WTC11 (cell line): ENCODE measurements around the gene COG4. TPM values are rescaled to one million over a fixed set of nuclear protein-coding genes. Genes with fewer than 3 reads are reported as not detected.

Experiments
- ATAC-seq: fragments of 200-7000 bp; cut with Tn5 transposase; 2 replicates; pipeline ENCODE4 v1.10.0; 2021; ENCODE audit warnings: mild to moderate bottlenecking, moderate library complexity
- CTCF ChIA-PET: fragments of 300-600 bp; sonication (Branson Sonifier 250); formaldehyde crosslinking; loops from one replicate; lab custom pipeline; 2021; ENCODE audit warnings: antibody characterized with exemption; lab: Charles Lee
- POLR2A ChIA-PET: fragments of 350-600 bp; sonication (Branson Sonifier 250); formaldehyde crosslinking; loops from one replicate; lab custom pipeline; 2021; ENCODE audit warnings: antibody characterized with exemption; lab: Charles Lee
- DNase-seq: peaks from one replicate; pipeline ENCODE4 v3.0.0; 2021; ENCODE audit warnings: low spot score
- H3K27ac Mint-ChIP-seq: 2 replicates; pipeline ENCODE4 v1.8.0; 2021; ENCODE audit warnings: mixed read lengths
- H3K27me3 Mint-ChIP-seq: 2 replicates; pipeline ENCODE4 v1.8.0; 2021; ENCODE audit warnings: low read depth, mild to moderate bottlenecking, moderate library complexity, mixed read lengths
- H3K36me3 Mint-ChIP-seq: 2 replicates; pipeline ENCODE4 v1.8.0; 2021; ENCODE audit warnings: mixed read lengths
- H3K4me1 Mint-ChIP-seq: 2 replicates; pipeline ENCODE4 v1.8.0; 2022; ENCODE audit warnings: mixed read lengths
- H3K4me3 Mint-ChIP-seq: 2 replicates; pipeline ENCODE4 v1.8.0; 2021; ENCODE audit warnings: mild to moderate bottlenecking, moderate library complexity, mixed read lengths
- H3K9me3 Mint-ChIP-seq: 2 replicates; pipeline ENCODE4 v1.8.0; 2021; ENCODE audit warnings: mixed read lengths
- AR ChIP-seq: fragments of 250-450 bp; sonication (Bioruptor Pico); IDR thresholded peaks from 2 replicates; pipeline ENCODE4 v1.9.0; 2021; ENCODE audit warnings: mild to moderate bottlenecking
- E2F5 ChIP-seq: sonication (generic); formaldehyde crosslinking; IDR thresholded peaks from 2 replicates; pipeline ENCODE4 v1.8.1; 2022; ENCODE audit warnings: mild to moderate bottlenecking, moderate library complexity, missing genetic modification reagents
- ELF4 ChIP-seq: sonication (generic); formaldehyde crosslinking; IDR thresholded peaks from 2 replicates; pipeline ENCODE4 v1.8.1; 2022; ENCODE audit warnings: low read depth, mild to moderate bottlenecking, moderate library complexity, missing genetic modification reagents
- GABPB1 ChIP-seq: sonication (generic); formaldehyde crosslinking; IDR thresholded peaks from 2 replicates; pipeline ENCODE4 v1.8.1; 2023; ENCODE audit warnings: mild to moderate bottlenecking, missing genetic modification reagents
- IRF2 ChIP-seq: sonication (generic); formaldehyde crosslinking; IDR thresholded peaks from 2 replicates; pipeline ENCODE4 v1.8.0; 2022; ENCODE audit warnings: low read depth, missing genetic modification reagents, borderline replicate concordance
- JAZF1 ChIP-seq: fragments of 250-450 bp; sonication (Bioruptor Pico); IDR thresholded peaks from 2 replicates; pipeline ENCODE4 v1.9.0; 2021; ENCODE audit warnings: moderate library complexity, mild to moderate bottlenecking, inconsistent platforms
- RELA ChIP-seq: sonication (generic); formaldehyde crosslinking; IDR thresholded peaks from 2 replicates; pipeline ENCODE4 v1.8.1; 2022; ENCODE audit warnings: missing genetic modification reagents, mild to moderate bottlenecking, borderline replicate concordance
- STAT6 ChIP-seq: sonication (generic); formaldehyde crosslinking; conservative IDR thresholded peaks from 2 replicates; pipeline ENCODE4 v1.8.1; 2023; ENCODE audit warnings: mild to moderate bottlenecking, low read depth, missing genetic modification reagents, moderate library complexity
- TEAD4 ChIP-seq: sonication (generic); formaldehyde crosslinking; IDR thresholded peaks from 2 replicates; pipeline ENCODE4 v1.8.0; 2022; ENCODE audit warnings: mild to moderate bottlenecking, missing genetic modification reagents
- USF2 ChIP-seq: sonication (generic); formaldehyde crosslinking; IDR thresholded peaks from 2 replicates; pipeline ENCODE4 v1.8.1; 2023; ENCODE audit warnings: mild to moderate bottlenecking, missing genetic modification reagents, moderate library complexity
- ZNF219 ChIP-seq: sonication (generic); formaldehyde crosslinking; IDR thresholded peaks from 2 replicates; pipeline ENCODE4 v1.8.0; 2023; ENCODE audit warnings: missing genetic modification reagents, mild to moderate bottlenecking, borderline replicate concordance
- ZNF671 ChIP-seq: fragments of 250-450 bp; sonication (Bioruptor Pico); IDR thresholded peaks from 2 replicates; pipeline ENCODE4 v1.8.0; 2021; ENCODE audit warnings: mild to moderate bottlenecking
- total RNA-seq: library from RNA; stranded (reverse); gene quantifications from 3 replicates; pipeline ENCODE4 v1.2.3, GENCODE V29; 2021

Gene COG4
- total RNA-seq, 1 experiment from 2014 or later: 56.6 TPM

GRCh38 chr16:70473446-70474319 is 49.7 kb downstream of the COG4 start:
- Mint-ChIP-seq H3K9me3 (no peaks in the 10 kb centered on the region), H3K36me3 (no peaks in the 10 kb centered on the region), H3K4me1 (peaks cover 3% of the 10 kb centered on the region; the same call in 1 of the 2 replicates), H3K27me3 (no peaks in the 10 kb centered on the region), H3K27ac (peak overlapping the region; percentile 54; the same call in 1 of the 2 replicates), H3K4me3 (no peak overlapping the region)
- no peak for DNase-seq
- CTCF ChIA-PET: interaction anchor here (0.6 to 2.4 kb wide), 5 partner anchors 13 to 180 kb away, joined by 3 to 12 read pairs (median 4); no protein-coding TSS in a partner anchor
- TF ChIP-seq IRF2 (CRISPR knock-in tag) (no peak), JAZF1 (no peak), ZNF671 (no peak), ZNF219 (CRISPR knock-in tag) (no peak), TEAD4 (CRISPR knock-in tag) (no peak), ELF4 (CRISPR knock-in tag) (no peak), E2F5 (CRISPR knock-in tag) (no peak)
- POLR2A ChIA-PET: interaction anchor here (1.5 kb wide), 1 partner anchor 92 kb away, joined by 3 read pairs; no protein-coding TSS in a partner anchor
- ATAC-seq: no peak

- POLR2A ChIA-PET: interaction anchor here (1.5 kb wide), 1 partner anchor 92 kb away, joined by 3 read pairs; no protein-coding TSS in a partner anchor
- ATAC-seq (no peak), DNase-seq (no peak)
- no peak for TF ChIP-seq AR (CRISPR knock-in tag)
- no peaks in the 10 kb centered on the region for H3K36me3 Mint-ChIP-seq
- H3K4me3 Mint-ChIP-seq: no peak overlapping the region
- no peak overlapping the region for H3K27ac Mint-ChIP-seq
- no peaks in the 10 kb centered on the region for H3K9me3 Mint-ChIP-seq
- peaks cover 3% of the 10 kb centered on the region; the same call in 1 of the 2 replicates for H3K4me1 Mint-ChIP-seq
- H3K27me3 Mint-ChIP-seq: no peaks in the 10 kb centered on the region
- CTCF ChIA-PET: interaction anchor here (0.6 to 2.6 kb wide), 7 partner anchors 12 to 181 kb away, joined by 3 to 14 read pairs (median 4); no protein-coding TSS in a partner anchor
Measured at GRCh38 chr16:70472786-70473433, 50.4 kb downstream of the COG4 start.

- Mint-ChIP-seq H3K27ac (no peak overlapping the region), H3K9me3 (no peaks in the 10 kb centered on the region), H3K4me1 (peaks cover 3% of the 10 kb centered on the region; the same call in 1 of the 2 replicates), H3K27me3 (no peaks in the 10 kb centered on the region), H3K36me3 (no peaks in the 10 kb centered on the region), H3K4me3 (no peak overlapping the region)
- peak; percentile 63 for ATAC-seq
- peak; percentile 76 for DNase-seq
- POLR2A ChIA-PET: interaction anchor here (0.8 to 1.4 kb wide), 2 partner anchors 16 to 89 kb away, joined by 3 to 6 read pairs; partner anchors contain the start of gene FCSK
- CTCF ChIA-PET: interaction anchor here (0.6 to 3.1 kb wide), 31 partner anchors 8 to 141 kb away, joined by 3 to 42 read pairs (median 5); partner anchors contain the start of genes COG4, DDX19A, FCSK and SF3B3
- TF ChIP-seq STAT6 (CRISPR knock-in tag): no peak
- TF ChIP-seq RELA (CRISPR knock-in tag): 0 out of 2 replicates have a peak, but pooled peaks have one; percentile 40
- TF ChIP-seq GABPB1 (CRISPR knock-in tag): peak; percentile 28; the same call in 1 of the 2 replicates
- TF ChIP-seq USF2 (CRISPR knock-in tag): 0 out of 2 replicates have a peak, but pooled peaks have one; percentile 13
Measured at GRCh38 chr16:70470927-70471341, 52.4 kb downstream of the COG4 start.
